ENCODE measurements around the gene EFS.

DNA sequence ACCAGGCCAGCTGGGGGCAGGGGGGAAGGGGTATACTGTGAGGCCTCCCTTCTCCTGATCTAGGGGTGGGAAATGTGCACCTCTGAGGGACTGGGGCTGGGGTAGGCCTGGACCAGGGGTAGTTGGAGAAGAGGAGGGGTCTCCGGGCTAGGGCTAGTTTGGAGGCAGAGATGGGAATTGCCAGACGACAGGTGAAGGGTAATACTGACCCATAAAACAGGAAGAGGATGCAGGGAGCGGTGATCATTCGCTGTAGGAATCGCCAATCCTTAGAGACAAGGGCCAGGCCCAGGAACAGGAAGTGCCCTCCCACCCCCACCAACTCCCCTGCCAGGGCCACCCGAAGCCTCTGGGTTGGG lies 16.7 kb downstream of the EFS start:
- TF ChIP-seq EZH2 (IDR thresholded peaks at IDR 0.05; ENCODE audit: borderline replicate concordance, insufficient read depth, low read depth, low read length, poor library complexity, severe bottlenecking), result no peak
- TF ChIP-seq, protein P1, sequence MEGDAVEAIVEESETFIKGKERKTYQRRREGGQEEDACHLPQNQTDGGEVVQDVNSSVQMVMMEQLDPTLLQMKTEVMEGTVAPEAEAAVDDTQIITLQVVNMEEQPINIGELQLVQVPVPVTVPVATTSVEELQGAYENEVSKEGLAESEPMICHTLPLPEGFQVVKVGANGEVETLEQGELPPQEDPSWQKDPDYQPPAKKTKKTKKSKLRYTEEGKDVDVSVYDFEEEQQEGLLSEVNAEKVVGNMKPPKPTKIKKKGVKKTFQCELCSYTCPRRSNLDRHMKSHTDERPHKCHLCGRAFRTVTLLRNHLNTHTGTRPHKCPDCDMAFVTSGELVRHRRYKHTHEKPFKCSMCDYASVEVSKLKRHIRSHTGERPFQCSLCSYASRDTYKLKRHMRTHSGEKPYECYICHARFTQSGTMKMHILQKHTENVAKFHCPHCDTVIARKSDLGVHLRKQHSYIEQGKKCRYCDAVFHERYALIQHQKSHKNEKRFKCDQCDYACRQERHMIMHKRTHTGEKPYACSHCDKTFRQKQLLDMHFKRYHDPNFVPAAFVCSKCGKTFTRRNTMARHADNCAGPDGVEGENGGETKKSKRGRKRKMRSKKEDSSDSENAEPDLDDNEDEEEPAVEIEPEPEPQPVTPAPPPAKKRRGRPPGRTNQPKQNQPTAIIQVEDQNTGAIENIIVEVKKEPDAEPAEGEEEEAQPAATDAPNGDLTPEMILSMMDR (IDR thresholded peaks at IDR 0.05), result no peak

All from B cell (primary cell).